Neural cell (in vitro differentiated cells): ENCODE results near the gene HEATR5A.

Source experiments
- EZH2 ChIP-seq: fragments of 200-600, 300-800 bp; shearing (Covaris generic), sonication (generic); IDR thresholded peaks from 2 replicates; pipeline ENCODE4 v1.6.1; 2014; ENCODE audit warnings: antibody characterized with exemption, low read length, borderline replicate concordance, mild to moderate bottlenecking; ENCODE audit not compliant: insufficient read depth, poor library complexity, severe bottlenecking
- MXI1 ChIP-seq: fragments of 450-650 bp; conservative IDR thresholded peaks from 2 replicates; pipeline ENCODE4 v1.6.1; 2014; ENCODE audit warnings: antibody characterized with exemption, mild to moderate bottlenecking; ENCODE audit not compliant: poor library complexity, severe bottlenecking
- POLR2AphosphoS5 ChIP-seq: IDR thresholded peaks from 2 replicates; pipeline ENCODE4 v1.6.1; 2012
- RAD21 ChIP-seq: fragments of 450-650 bp; conservative IDR thresholded peaks from 2 replicates; pipeline ENCODE4 v1.6.1; 2014; ENCODE audit warnings: antibody characterized with exemption, mild to moderate bottlenecking, moderate library complexity
- TAF1 ChIP-seq: IDR thresholded peaks from 2 replicates; pipeline ENCODE4 v1.6.1; 2012; ENCODE audit warnings: low read depth
- TF ChIP-seq, protein P1 (sequence below): fragments of 450-650 bp; IDR thresholded peaks from 2 replicates; pipeline ENCODE4 v1.5.1; 2014; ENCODE audit warnings: antibody characterized with exemption, mild to moderate bottlenecking, moderate library complexity; ENCODE audit not compliant: poor library complexity, severe bottlenecking

DNA sequence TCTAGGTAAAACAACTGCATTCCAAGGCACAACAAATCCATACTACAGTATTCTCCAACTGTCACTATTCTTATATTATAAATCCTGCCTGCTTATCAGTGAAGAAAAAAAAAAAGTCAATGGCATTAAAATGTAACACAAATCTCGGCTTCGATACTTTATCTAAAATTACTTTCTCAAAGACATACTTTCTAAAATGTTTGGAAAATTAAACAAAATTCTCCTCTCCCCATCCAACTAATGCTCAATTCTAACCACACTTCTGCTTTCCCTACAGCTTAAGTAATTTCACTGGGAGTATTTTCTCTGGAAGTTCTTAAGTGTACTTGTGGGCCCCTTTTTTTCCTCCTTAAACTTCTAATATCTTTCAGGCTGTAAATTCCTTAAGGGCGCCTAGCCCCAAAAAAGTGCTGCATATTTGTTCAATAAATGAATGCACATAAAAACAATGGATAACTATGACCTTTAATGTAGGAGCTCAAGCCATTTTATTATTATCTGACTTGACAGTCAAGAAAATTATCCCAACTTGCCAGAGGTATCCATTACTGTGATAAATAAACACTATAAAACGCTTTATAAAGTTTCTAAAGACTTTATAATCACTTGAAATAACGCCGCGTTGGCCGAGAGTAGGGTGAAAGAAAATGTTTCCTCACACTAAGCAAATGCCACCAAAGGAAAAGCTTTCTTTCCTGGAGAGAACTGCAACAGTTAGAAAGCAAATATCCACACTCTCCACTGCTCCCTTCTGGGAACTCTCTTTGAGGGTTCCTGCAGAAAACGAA lies 977 bp downstream of the HEATR5A start:
- TF ChIP-seq, protein P1, sequence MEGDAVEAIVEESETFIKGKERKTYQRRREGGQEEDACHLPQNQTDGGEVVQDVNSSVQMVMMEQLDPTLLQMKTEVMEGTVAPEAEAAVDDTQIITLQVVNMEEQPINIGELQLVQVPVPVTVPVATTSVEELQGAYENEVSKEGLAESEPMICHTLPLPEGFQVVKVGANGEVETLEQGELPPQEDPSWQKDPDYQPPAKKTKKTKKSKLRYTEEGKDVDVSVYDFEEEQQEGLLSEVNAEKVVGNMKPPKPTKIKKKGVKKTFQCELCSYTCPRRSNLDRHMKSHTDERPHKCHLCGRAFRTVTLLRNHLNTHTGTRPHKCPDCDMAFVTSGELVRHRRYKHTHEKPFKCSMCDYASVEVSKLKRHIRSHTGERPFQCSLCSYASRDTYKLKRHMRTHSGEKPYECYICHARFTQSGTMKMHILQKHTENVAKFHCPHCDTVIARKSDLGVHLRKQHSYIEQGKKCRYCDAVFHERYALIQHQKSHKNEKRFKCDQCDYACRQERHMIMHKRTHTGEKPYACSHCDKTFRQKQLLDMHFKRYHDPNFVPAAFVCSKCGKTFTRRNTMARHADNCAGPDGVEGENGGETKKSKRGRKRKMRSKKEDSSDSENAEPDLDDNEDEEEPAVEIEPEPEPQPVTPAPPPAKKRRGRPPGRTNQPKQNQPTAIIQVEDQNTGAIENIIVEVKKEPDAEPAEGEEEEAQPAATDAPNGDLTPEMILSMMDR: no peak
- TF ChIP-seq RAD21 (no peak), TAF1 (no peak), EZH2 (no peak), POLR2AphosphoS5 (no peak), MXI1 (no peak)
